Gastrocnemius medialis (tissue), 4 donors: ENCODE measurements around the gene CXCR1. TPM values are rescaled to one million over a fixed set of nuclear protein-coding genes. Genes with fewer than 3 reads are reported as not detected.

Source experiments
- ATAC-seq, 2 donors: fragments of 150-250 bp; one replicate each; pipeline ENCODE4 v1.9.1; 2016
- DNase-seq, 2 donors: peaks; one replicate each; pipeline ENCODE4 v3.0.0-alpha.2; 2019
- H3K27ac ChIP-seq, 4 donors: fragments of 200-600 bp; sonication (generic); 1 replicate in 1 of 4; 2 replicates in 3 of 4; pipeline ENCODE4 v1.5.1; 2016 to 2018; ENCODE audit warnings: mild to moderate bottlenecking in 2 of 4, moderate library complexity in 1 of 4
- H3K27me3 ChIP-seq, 3 donors: fragments of 200-600 bp; sonication (generic) in 2 of 3; 1 replicate in 1 of 3; 2 replicates in 2 of 3; pipeline versions ENCODE4 v1.5.1 to v1.6.0; 2016 to 2019; ENCODE audit warnings: mild to moderate bottlenecking in 1 of 3, moderate library complexity in 1 of 3
- H3K36me3 ChIP-seq, 2 donors: fragments of 200-600 bp; sonication (generic) in 1 of 2; one replicate each; pipeline ENCODE4 v1.5.1; 2017 to 2018
- H3K4me1 ChIP-seq, 2 donors: fragments of 200-600 bp; sonication (generic) in 1 of 2; one replicate each; pipeline ENCODE4 v1.5.1; 2016 to 2017; ENCODE audit warnings: mild to moderate bottlenecking in 2 of 2
- H3K4me3 ChIP-seq, 4 donors: fragments of 200-600 bp; sonication (generic) in 3 of 4; 1 replicate in 1 of 4; 2 replicates in 3 of 4; pipeline ENCODE4 v1.5.1; 2016 to 2019; ENCODE audit warnings: mild to moderate bottlenecking in 2 of 4
- H3K9me3 ChIP-seq, 3 donors: fragments of 200-600 bp; sonication (generic) in 2 of 3; 1 replicate in 1 of 3; 2 replicates in 2 of 3; pipeline ENCODE4 v1.5.1; 2016 to 2019
- CTCF ChIP-seq, 5 experiments: fragments of 450-650 bp in 3 of 5; fragments of 200-600 bp in 2 of 5; sonication (generic) in 2 of 5; IDR thresholded peaks in 4 of 5; conservative IDR thresholded peaks in 1 of 5; 1 replicate in 4 of 5; 2 replicates in 1 of 5; pipeline ENCODE4 v1.5.1; 2016 to 2019; ENCODE audit warnings: antibody characterized with exemption in 5 of 5, mild to moderate bottlenecking in 3 of 5, moderate library complexity in 3 of 5
- POLR2A ChIP-seq, 2 donors: fragments of 450-650 bp; IDR thresholded peaks; one replicate each; pipeline ENCODE4 v1.6.1; 2017; ENCODE audit warnings: antibody characterized with exemption in 2 of 2, mild to moderate bottlenecking in 2 of 2, moderate library complexity in 2 of 2
- in situ Hi-C, 4 donors: fragments of 200-750 bp; cut with MboI; loops; one replicate each; pipeline versions ENCODE4 v1.15.0 to v1.8.0; 2017; ENCODE audit warnings: low sequenced_read_pairs in 4 of 4
- intact Hi-C: fragments of 100-400 bp; cut with DNase I; formaldehyde crosslinking; loops from one replicate; pipeline ENCODE4 v1.15.1; 2023; ENCODE audit warnings: low total_unique reads
- total RNA-seq, 4 donors: library from RNA; depleted of rRNA; stranded (reverse); fragments of >200 nt; gene quantifications; one replicate each; pipeline versions ENCODE4 v1.1.0 to v1.2.3, GENCODE V29; 2016

Gene CXCR1
- total RNA-seq = under 1 TPM in 3 of 4 donors, not detected in 1; 0.41 to 0.55 (median 0.53) TPM

GRCh38 chr2:218166791-218167190 lies at the start of gene CXCR1:
Gene CXCR1, minus strand, starts transcription at chr2:218166962. Its CDS starts 1,751 bp downstream, at chr2:218165211.
- H3K4me3 ChIP-seq = no peak within 1 kb of the TSS
- no peak for DNase-seq
- H3K27me3 ChIP-seq = no peaks in the 10 kb centered on the region
- H3K4me1 ChIP-seq = no peaks in the 10 kb centered on the region
- no peak for TF ChIP-seq CTCF (IDR thresholded peaks at IDR 0.05 in 4 of 5, conservative IDR thresholded peaks at IDR 0.05 in 1 of 5)
- no peak for TF ChIP-seq POLR2A (IDR thresholded peaks at IDR 0.05)
- H3K36me3 ChIP-seq = no peaks in the 10 kb centered on the region
- no peaks in the 10 kb centered on the region for H3K9me3 ChIP-seq
- intact Hi-C loops = no loop called here
- no peak for ATAC-seq
- in situ Hi-C loops = no loop called here
- no peak within 1 kb of the TSS for H3K27ac ChIP-seq

DNA sequence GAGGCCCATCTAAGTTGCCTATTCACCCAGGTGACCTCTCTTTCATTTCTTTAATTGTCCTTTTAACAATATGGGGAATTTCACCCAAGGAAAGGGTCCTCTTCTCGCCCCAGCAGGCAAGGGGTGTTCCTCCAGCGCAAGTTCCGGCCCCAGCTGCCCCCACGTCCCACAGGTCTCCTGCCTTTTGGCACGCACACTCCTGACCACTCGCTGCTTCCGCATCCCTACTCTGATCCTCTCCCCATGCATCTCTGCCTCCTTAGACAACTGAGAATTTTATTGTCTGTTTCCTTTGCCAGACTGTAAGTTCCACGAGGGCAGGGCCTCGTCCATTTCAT lies 49.5 kb upstream of the CXCR1 start:
- intact Hi-C loops (loop anchor here (2.0 to 5.0 kb wide), 4 partner anchors 30 to 351 kb away; partner anchors contain the start of genes CNOT9, CTDSP1 and USP37), in situ Hi-C loops (loop anchor here in 1 of 4 donors (5.0 kb wide), 1 partner anchor 51 kb away; no protein-coding TSS in a partner anchor)
- DNase-seq (peak in 1 of 2 donors; percentile 27), ATAC-seq (peak; percentile 3 to 5)
- Histone ChIP-seq H3K27me3 (no peaks in the 10 kb centered on the region), H3K27ac (peak overlapping the region; percentile 96 to 99 (median 97)), H3K4me1 (peaks cover 33 to 42% of the 10 kb centered on the region in 2 donors), H3K9me3 (no peaks in the 10 kb centered on the region), H3K36me3 (no peaks in the 10 kb centered on the region), H3K4me3 (peak overlapping the region; percentile 87 to 99 (median 94))
- no peak for TF ChIP-seq POLR2A (IDR thresholded peaks at IDR 0.05)
- TF ChIP-seq CTCF (IDR thresholded peaks at IDR 0.05 in 4 of 5, conservative IDR thresholded peaks at IDR 0.05 in 1 of 5) = no peak

DNA sequence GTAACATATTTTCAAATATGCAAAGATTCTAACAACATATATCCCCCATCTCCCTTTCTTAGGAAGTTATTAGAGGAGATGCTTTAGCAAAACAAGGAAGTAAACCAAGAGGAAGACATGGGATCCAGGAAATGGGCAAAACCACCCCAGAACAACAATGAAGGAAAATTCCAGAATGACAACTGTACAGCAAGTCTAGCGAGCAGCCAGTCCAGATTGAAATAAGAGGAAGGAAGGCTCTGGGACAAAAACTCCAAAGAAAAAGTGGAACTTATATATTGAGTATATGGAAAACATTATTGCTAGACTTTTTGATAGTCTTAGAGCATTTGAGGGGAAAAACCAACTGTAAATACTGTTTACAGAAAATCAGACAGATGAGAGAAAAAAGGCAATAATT lies 47.4 kb upstream of the CXCR1 start:
- Histone ChIP-seq H3K4me1 (peaks cover 11 to 22% of the 10 kb centered on the region in 2 donors), H3K36me3 (no peaks in the 10 kb centered on the region), H3K9me3 (no peaks in the 10 kb centered on the region), H3K4me3 (no peak overlapping the region), H3K27ac (no peak overlapping the region), H3K27me3 (no peaks in the 10 kb centered on the region)
- ATAC-seq (no peak), DNase-seq (no peak)
- TF ChIP-seq POLR2A (IDR thresholded peaks at IDR 0.05) = no peak
- TF ChIP-seq CTCF (IDR thresholded peaks at IDR 0.05 in 4 of 5, conservative IDR thresholded peaks at IDR 0.05 in 1 of 5) = no peak
- intact Hi-C loops (no loop called here), in situ Hi-C loops (no loop called here)

DNA sequence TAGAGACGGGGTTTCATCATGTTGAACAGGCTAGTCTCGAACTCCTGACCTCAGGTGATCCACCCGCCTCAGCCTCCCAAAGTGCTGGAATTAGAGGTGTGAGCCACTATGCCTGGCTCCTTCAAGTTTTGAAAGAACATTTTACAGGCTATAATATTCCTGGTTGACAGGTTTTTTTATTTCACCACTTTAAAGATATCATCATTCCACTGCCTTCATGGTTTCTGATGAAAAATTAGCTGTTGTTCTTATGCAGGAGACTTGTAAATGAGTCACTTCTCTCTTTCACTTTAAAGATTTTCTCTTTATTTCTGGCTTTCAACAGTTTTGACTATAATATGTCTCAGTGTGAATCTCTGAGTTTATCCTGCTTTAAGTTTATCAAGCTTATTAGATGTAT lies 42.3 kb upstream of the CXCR1 start:
- Histone ChIP-seq H3K9me3 (no peaks in the 10 kb centered on the region), H3K27ac (no peak overlapping the region), H3K27me3 (no peaks in the 10 kb centered on the region), H3K4me3 (no peak overlapping the region), H3K36me3 (no peaks in the 10 kb centered on the region), H3K4me1 (no peaks in the 10 kb centered on the region)
- TF ChIP-seq POLR2A (IDR thresholded peaks at IDR 0.05) (no peak), CTCF (IDR thresholded peaks at IDR 0.05 in 4 of 5, conservative IDR thresholded peaks at IDR 0.05 in 1 of 5) (no peak)
- DNase-seq (no peak), ATAC-seq (no peak)
- intact Hi-C loops (no loop called here), in situ Hi-C loops (no loop called here)

DNA sequence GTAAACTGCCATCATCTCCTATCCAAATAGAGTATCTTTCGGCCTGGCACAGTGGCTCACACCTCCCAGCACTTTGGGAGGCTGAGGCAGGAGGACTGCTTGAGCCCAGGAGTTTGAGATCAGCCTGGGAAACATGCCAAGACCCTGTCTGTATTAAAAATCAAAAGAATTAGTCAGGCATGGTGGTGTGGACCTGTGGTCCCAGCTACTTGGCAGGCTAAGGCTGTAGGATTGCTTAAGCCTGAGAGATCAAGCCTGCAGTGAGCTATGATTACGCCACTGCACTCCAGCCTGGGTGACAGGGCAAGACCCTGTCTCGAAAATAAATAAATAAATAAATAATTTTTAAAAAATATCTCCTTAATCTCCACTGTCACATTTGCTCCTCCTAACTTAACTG lies 35.5 kb upstream of the CXCR1 start:
- DNase-seq (no peak), ATAC-seq (no peak)
- no peaks in the 10 kb centered on the region for H3K4me1 ChIP-seq
- no peaks in the 10 kb centered on the region for H3K36me3 ChIP-seq
- H3K27me3 ChIP-seq = no peaks in the 10 kb centered on the region
- H3K9me3 ChIP-seq = no peaks in the 10 kb centered on the region
- H3K27ac ChIP-seq = no peak overlapping the region
- TF ChIP-seq CTCF (IDR thresholded peaks at IDR 0.05 in 4 of 5, conservative IDR thresholded peaks at IDR 0.05 in 1 of 5) (no peak), POLR2A (IDR thresholded peaks at IDR 0.05) (no peak)
- in situ Hi-C loops = no loop called here
- intact Hi-C loops = no loop called here
- no peak overlapping the region for H3K4me3 ChIP-seq
